NCI-H1092 (cell line): ENCODE measurements around the gene RNASE11.
"Not testable (repeated sequence)": the region's sequence is repeated elsewhere in the genome, so short reads cannot be mapped to it uniquely, and the experiment has no call there.

ENCODE experiments used
- DNase-seq: peaks from one replicate; lab custom pipeline; 2025; lab: John Stamatoyannopoulos, UW

RNASE11 gene

DNA sequence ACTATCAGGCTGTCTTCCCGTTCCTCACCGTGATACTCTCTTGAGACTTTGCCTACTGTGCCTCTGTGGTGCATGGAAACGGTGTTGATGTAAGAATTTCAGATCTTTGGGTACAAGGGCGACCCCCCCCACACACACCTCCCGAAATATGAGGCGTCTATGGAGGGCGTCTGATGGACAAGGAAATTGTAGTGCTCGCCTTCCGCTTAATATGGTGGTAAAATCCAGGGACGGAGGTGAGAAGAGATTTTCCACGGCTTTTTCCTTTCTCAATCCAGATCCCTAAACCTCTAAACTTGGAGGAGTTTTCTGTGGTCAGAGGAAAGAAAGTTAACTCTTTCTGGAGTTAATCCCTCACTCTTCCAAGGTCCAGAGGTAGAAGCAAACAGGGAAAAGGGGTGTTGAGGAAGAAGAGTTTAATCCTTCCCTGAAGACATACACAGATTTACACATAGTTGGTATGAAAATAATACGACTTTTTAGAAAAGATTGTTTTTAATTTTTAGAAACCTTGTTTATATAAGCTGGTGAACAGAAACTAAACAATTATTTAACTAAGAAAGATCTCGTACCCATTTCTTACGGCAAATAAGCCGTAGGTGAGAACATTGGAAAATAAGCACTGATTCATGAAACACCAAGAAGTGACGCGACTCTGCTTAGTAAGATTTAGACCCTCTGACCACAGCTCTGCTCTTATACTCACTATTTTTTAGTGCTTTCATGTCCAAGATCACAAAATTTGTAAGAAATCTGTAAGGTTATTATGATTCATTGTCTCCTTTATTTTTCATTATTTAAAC is 26.4 kb upstream of the RNASE11 start:
- no peak for DNase-seq

DNA sequence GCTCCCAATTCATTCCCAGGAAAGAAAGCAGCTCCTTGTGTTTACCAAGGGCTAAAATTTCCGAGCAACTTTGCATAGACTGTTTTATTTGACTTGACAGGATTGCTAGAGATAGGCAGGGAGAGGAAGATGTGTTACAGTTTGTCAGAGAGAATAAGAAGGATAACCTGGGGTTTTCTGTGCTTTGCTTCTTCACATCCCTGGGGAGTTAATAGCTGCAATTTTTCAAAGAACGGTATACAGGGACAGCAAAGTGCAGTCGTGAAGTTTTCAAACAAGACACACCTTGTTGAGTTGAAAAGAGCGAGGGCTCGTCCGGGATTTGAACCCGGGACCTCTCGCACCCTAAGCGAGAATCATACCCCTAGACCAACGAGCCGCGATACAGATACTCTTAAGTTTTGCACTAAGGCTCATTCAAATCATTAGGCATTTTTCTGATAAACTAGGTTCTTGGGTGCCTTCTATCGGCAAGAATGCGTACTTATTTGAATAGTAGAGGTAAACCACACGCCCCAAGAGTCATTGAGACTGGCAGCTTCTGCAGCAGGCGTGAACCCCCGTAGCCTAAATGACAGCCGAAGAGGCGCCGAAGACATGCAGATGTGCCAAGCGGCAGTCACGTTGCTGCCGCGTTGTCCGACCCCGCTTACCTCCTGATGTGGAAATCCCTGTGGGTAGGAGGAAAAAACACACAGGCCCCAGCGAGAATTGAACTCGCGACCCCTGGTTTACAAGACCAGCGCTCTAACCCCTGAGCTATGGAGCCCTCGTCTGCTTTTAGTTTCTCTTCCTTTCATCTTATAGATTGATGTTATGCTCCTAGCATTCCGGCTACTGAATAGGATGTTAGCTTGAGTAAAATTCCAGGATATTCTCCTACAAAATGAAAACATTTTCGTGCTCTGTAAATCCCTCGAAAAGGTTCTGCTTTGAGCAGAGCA is 25.6 kb upstream of the RNASE11 start:
- peak; percentile 81 for DNase-seq

DNA sequence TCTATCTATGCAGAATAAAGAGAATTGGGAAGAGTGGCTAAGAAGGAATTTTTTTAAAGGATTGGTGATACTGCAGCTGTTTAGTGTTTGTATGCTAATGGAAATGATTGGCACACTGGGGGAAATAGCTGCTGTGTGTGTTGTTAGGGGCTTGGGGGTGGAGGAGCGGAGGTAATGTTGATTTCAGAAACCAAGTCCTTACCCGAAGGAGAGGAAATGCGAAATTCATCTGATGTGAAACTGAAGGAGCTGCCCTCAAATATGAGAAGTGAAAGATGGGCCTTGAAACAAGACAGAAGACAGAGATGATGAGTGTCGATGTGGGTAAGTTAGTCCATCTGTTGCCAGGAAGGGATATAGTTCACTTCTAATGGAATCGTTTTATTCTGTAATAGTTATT is 24.6 kb upstream of the RNASE11 start:
- no peak for DNase-seq

DNA sequence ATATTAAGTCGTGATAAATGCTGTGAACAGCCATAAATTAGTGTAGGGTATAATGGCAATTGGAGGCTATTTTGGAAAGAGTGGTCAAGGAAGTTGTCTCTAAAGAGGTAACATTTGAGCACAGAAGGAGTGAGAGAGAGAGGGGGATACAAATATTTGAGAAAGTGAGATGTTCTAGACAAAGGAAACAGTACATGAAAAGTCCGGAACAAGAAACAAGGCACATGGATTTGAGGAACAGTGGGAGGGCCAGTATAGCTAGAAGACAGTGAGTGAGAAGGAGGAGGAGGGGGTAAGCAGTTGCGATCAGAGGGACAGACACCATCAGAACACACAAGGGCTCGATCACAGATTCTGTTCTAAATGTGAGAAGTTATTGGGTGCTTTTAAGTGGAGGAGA is 23.5 kb upstream of the RNASE11 start:
- no peak for DNase-seq

DNA sequence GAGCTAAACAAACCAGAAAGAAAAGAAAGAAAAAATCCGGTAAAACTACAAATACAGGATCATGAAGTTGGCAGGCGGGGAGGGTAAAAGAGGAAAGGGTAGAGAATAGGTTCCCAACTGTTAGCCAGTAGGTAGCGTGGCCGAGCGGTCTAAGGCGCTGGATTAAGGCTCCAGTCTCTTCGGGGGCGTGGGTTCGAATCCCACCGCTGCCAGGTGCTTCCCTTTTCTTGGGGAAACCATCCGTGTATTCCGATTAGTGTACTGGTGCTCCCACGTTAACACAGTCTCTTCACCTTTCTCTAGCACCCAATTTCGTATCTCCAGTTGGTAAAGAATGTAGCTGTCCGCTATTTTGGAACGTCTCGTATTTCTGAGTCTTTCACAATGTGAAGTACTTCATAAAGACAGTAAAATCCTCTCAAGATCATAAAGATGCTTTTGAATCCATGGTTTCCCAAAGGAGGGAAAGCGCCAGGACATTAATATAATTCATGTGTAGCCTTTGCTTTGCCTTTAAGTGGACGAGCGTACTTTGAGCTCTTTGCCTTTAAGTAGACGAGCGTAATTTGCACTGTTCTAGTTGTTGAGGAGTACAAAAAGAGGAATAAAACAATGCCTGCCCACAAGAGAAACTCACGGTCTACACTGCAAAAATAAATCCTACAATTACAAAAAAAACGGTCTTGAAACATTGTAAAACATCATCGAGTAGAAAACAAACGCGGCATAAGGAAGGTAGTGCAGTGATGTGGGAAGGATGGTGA is 22.4 kb upstream of the RNASE11 start:
- DNase-seq, result peak; percentile 68

DNA sequence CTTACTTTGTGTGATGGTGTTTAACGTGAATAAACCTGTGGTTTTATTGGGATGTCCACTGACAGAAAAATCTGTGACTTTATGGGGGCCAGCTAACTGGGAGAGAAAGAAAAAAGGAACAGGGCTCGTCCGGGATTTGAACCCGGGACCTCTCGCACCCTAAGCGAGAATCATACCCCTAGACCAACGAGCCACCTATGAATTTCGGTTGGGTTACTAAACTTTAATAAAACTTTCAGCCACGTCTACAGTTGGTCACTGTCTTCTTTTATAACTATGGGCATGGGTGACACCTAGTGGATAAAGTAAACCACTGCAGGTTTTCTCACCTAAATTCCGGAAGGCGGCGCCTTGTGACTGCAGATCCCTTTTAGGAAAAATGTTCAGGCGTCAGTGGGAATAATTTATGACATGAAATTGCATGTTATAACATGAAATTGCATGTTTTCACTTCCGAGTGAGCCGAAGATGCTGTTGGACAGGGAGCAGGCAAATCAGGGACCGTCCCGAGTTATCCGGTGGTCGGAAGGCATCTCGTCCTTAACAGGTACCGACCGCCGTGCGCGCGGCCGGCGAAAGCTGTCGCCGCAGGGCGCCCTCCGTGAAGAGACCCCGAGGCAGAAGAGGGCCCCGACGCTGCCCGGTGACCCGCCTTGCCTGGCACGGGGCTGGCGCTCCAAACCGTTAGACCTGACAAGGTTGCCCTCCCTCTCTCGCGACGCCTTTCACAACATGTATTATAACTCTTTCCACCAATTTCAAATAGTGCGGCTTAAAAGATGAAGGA is 21.6 kb upstream of the RNASE11 start:
- peak; percentile 79 for DNase-seq

DNA sequence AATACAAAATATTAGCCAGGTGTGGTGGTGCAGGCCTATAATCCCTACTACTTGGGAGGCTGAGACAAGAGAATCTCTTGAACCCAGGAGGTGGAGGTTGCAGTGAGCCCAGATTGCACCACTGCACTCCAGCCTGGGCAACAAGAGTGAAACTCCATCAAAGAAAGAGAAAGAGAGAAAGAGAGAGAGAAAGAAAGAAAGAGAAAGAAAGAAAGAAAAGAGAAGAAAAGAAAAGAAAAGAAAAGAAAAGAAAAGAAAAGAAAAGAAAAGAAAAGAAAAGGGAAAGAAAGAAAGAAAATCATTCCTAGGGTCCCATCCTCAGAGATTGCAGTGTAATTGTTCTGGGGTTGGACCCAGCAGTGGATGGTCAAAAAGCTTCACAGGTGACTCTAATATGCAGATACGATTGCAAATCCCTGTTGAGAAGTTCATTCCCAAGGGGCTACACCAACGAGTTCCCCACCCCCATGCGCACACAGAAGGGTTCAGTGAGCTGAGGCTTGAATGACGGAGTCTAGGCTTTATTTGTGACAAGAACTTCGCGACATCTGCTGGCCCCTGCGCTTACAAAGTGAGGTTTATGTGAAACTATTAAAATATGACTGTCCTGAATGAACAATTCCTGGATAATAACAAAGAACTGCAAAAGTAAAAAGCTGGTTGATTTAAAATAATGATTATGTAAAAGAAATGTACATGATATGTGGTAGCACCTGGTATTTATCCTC is 20.7 kb upstream of the RNASE11 start:
- no peak for DNase-seq

DNA sequence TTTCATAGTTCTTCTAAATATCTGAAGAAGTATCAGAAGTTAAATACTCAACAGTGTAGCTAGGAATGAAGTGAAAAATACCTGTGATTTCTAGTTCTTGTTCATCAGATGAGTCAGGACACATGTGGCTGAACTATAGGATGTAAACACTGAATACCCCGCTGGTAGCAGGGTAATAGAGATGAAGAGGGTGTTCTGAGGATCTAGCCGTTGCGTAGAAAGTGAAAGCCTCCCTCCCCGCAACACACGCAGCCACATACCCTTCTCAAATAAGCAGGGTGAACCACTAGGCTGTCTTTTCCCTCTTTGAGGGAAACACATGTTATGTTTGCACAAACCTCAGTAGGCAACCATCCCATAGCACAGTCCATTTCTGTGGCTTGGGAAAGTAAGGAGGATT is 19.8 kb upstream of the RNASE11 start:
- DNase-seq, result no peak

DNA sequence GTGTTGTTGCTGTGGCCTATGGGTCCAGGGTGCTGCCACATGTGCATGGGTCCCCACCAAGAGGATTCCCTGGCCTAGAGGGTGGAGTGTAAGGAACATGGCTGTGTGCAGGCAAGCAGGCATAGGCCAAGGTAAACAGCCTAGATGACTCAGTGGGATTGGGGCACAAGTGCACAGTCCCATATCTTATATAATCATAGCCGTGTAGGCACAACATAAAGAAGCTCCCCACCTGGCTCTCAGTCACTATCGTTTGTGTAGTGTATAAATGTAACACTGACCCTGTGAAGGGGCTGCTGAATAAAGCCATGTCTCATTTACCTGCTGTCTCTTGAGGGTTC is 19.1 kb upstream of the RNASE11 start:
- DNase-seq, result no peak

DNA sequence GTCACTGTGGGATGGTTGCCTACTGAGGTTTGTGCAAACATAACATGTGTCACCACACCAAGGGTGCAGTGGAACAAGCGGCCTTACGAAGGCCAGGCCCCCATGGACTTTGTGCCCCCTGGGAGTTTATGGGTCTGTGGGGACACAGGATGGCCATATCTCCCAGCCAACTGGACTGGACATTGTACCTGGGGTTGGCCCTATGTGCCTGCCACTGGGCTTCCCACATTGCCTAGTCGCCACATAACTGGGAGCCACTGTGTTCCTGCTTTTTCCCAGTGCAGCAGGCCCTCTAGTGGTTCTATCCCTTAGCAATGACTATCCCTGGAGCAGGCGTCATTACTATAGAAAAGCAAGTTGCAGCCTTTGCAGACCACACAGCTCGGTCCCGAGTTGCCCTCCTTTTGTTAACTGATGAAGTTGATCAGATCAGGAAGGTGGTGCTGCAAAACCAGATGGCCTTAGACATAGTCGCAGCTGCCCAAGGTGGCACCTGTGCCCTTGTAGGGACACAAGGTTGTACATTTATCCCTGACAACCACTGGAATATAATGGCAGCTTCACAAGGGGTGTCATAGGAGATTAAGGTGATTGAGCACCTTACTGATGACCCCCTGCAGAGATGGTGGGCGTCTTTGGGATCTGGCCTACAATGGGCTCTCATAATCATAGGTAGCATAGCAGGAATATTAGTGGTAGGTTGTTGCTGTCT is 18.5 kb upstream of the RNASE11 start:
- no peak for DNase-seq

DNA sequence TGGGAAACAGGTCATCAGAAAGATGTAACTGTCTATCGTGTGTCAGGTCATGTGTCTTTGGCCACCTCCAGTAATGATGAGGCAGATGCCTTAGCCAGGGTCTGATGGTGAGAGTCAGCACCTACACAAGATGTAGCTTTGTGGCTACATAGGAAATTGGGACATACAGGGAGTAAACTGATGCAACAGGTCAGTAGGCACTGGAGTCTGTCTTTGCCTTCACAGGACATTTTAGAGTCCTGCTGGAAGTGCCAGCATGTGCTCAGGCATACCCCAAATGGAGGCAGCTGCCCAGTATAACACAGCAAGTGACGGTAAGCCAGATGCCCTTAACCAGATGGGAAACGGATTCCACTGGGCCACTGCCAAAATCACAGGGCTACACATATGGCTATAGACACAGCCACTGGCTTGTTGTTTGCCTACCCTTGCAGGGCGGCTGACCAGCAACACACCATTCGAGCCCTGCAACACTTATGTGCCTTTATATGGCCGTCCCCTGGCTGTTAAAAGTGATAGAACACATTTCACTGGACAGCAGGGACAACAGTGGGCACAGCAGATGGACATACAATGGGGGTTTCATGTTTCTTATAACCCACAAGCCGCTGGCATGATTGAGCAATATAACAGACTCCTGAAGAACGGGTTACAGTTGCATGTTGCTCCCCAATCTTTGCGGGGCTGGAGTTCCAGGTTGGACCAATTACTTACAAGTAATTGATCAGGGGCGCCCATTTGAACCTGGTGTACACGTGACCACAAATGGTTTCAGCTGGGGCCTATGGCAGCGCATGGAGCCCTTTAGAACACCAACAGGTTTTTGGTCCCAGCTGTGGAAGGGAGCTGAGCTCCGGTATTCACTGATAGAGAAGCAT is 16.3 kb upstream of the RNASE11 start:
- DNase-seq, result no peak

DNA sequence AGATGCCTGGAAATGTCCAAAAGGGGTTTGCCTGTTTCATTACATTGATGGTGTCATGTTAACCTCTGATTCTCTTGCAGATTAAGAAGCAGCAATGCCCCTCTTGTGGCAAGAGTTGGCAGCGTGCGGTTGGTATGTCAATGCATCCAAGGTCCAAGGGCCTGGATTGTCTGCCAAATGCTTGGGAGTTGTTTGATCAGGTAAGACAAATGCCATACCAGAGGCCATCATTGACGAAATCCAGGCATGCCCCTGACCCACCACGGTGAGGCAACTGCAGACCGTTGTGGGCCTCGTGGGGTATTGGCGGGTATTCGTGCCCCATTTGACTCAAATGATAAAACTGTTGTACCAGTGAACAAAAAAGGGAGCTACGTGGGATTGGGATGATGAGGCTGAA is 14.8 kb upstream of the RNASE11 start:
- DNase-seq, result no peak

DNA sequence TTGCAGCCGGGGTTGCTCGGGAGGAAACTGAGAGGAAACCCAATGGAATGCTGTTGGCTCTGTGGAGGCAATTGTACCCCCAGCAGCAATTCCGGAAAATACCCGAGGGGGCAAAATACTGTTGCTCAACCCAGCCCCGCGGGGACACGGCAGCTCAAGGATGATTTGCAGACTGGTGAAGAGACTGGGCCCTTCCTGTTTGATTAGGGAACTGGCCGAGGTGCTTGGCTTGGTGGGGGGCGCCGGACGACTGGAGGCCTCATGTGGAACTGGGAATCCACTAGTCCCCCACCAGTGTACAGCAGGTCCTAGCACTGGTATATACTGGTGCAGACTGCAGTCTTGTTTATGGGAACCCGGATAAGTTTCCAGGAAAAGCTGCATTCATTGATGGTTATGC is 13.7 kb upstream of the RNASE11 start:
- no peak for DNase-seq

DNA sequence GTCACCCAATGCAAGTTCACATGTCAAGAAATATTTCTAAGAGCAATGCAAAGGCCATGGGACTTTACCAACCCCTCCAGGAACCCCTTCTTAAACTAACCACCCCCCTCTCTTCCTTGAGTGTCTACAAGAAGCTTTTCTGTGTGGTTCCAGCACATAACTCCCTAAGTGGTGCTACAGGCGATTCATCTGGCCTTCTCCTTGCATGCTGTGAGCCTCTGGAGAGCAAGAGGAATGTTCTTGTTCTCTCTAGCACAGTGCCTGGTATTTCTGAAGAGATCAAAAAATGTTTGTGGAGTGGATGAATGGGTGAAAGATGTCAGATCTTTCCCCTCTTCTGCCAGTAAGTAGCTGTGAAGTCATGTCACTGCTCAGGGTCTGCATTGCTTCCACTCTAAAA is 9.3 kb upstream of the RNASE11 start:
- no peak for DNase-seq

DNA sequence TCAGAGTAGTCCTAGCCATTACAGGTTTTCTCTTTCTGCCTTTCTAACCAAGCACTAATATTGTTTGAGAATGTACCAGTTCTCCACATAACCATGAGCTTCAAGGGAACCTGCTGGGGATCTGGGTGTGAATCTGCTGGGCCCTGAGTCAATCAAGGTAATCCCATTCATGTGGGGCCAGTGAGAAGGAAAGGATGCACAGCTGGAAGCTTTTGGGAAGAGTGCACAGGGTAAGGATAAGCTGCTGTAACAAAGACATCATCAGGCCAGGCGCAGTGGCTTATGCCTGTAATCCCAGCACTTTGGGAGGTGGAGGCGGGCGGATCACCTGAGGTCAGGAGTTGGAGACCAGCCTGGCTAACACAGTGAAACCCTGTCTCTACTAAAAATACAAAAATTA is 7.9 kb upstream of the RNASE11 start:
- not testable (repeated sequence) for DNase-seq

DNA sequence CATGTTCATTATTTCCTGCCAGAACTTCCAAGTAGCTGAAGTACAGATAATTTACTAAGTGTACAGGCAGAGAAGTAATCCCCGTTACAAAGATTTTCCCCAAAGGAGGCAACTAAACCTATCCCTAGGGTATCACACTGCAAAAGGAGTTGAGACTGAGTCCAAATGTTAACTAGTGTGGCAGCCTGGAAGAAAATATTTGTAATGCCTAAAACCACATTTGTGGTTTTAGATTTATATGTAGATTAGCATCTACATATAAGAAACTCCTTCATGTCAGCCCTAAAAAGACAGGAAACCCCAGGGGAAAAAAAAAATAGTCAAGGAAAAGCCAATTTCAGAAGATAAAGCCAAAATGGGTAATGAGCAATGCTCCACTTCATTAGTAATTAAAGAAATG is 4.8 kb upstream of the RNASE11 start:
- DNase-seq, result no peak

DNA sequence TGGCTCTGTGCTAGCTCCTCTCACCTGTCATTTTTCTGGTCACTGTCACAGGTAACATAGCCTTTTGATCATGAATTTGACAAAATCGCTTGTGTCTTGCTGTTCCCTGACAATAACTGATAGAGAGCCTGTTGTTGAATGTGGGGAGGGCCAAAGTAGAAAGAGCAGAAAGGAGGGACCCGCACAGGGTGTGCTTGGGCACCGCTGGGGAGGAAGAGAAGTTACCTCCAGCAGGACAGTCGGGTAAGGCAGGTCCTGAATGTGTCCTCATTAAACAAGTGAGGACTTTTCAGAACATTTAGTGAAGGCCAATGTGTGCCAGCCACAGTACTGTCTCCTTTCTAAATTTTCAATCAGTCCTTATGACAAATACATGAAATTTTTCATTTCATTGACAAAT is 3.4 kb upstream of the RNASE11 start, which contains the start of gene RNASE12:
Gene RNASE12, minus strand, starts transcription at position 142 of the 400 bp plus-strand sequence. CDS start 653 bp downstream, outside the sequence.
- no peak for DNase-seq

DNA sequence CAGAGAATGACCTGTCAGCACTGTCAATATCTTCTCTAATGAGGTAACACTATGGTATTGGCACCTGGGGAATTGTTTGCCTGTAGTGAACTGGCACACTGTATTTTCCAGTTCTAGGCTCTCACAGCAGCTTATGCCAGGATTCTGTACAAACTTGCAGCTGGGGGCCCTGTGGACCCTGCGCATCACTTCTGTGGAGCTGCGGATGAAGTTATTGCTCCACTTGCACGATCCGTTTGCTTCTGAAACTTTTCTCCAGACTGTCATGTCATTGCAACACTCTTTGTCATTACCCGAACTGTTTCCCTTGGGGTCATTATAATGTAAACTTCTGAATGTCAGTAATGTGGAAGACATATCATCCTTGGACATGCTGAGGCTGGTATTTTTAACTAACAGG is 3.9 kb downstream of the RNASE11 start:
- DNase-seq, result no peak

DNA sequence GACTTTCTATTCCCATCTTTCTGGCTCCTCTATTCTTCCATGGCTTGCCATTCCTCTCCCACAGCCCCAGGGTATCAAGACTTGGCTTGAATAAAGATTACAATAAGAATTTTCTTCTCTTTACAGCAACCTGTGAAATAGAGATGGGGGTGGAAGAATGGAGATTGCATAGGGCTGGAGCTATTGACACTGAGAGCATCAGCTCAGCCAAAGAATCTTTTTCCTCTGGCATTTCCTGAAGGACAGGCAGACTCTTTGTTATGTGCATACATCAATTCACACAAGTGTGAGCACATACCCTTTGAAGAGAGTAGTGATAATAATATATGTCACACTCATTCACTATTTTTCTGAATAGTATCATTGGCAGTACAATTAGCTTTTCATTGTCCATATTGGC is 4.7 kb downstream of the RNASE11 start:
- no peak for DNase-seq
